Calu3 (cell line): ENCODE data around the gene FRS2. TPM values are rescaled to one million over a fixed set of nuclear protein-coding genes. Genes with fewer than 3 reads are reported as not detected.

Experiments
- BruUV-seq: library from RNA; stranded (reverse); fragments of 400-500 nt; replicated peaks from 2 replicates; lab custom pipeline; 2021; lab: Mats Ljungman, UMichigan
- CTCF ChIA-PET: fragments of 300-600 bp; sonication (Branson Sonifier 250); formaldehyde crosslinking; loops from one replicate; lab custom pipeline; 2022; ENCODE audit warnings: antibody characterized with exemption; lab: Charles Lee
- DNase-seq: peaks from one replicate; pipeline ENCODE4 v3.0.0; 2022
- H3K27ac Mint-ChIP-seq: one replicate; pipeline ENCODE4 v1.8.0; 2022; ENCODE audit warnings: mixed read lengths; ENCODE audit not compliant: unreplicated experiment
- H3K27me3 Mint-ChIP-seq: one replicate; pipeline ENCODE4 v1.8.0; 2022; ENCODE audit warnings: mixed read lengths; ENCODE audit not compliant: unreplicated experiment
- H3K36me3 Mint-ChIP-seq: one replicate; pipeline ENCODE4 v1.8.0; 2022; ENCODE audit warnings: mild to moderate bottlenecking, moderate library complexity, mixed read lengths; ENCODE audit not compliant: insufficient read depth, unreplicated experiment
- H3K4me1 Mint-ChIP-seq: one replicate; pipeline ENCODE4 v1.8.0; 2022; ENCODE audit warnings: mild to moderate bottlenecking, low read depth, mixed read lengths; ENCODE audit not compliant: unreplicated experiment
- H3K4me3 Mint-ChIP-seq: one replicate; pipeline ENCODE4 v1.8.0; 2022; ENCODE audit warnings: mild to moderate bottlenecking, low read depth, moderate library complexity, mixed read lengths; ENCODE audit not compliant: unreplicated experiment
- H3K9me3 Mint-ChIP-seq: one replicate; pipeline ENCODE4 v1.8.0; 2022; ENCODE audit warnings: low read depth, mixed read lengths; ENCODE audit not compliant: unreplicated experiment
- intact Hi-C: fragments of 100-400 bp; cut with micrococcal nuclease; formaldehyde crosslinking; loops from one replicate; pipeline ENCODE4 v1.10.0; 2022; ENCODE audit not compliant: unreplicated experiment
- total RNA-seq: library from RNA; stranded (reverse); gene quantifications from 2 replicates; pipeline ENCODE4 v1.2.3, GENCODE V29; 2022
- TF ChIP-seq, protein P1 (sequence below): fragments of 200-600 bp; IDR thresholded peaks from one replicate; pipeline ENCODE4 v1.8.0; 2022; ENCODE audit warnings: antibody characterized with exemption; ENCODE audit not compliant: unreplicated experiment

Gene FRS2
- total RNA-seq, 1 experiment from 2014 or later: 27.5 TPM

DNA sequence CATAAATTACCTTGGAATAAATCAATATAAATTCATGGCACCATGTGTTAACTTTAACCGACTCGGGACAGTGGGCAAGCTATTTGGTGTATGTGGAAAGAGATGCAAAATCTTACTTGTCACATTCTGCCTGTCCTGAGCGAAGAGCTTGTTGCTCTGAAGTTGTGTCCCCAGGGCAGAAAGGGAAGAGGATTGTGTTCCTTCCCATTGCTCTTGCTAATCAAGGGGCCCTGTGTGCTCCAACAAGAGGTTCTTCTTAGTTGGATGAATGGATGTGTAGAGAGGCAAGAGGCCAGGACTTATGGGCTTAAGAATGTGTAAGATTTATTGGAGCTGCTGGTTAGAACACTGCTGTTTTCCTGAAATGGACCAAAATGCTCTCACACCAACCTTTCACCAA, 36.5 kb upstream of the FRS2 start:
- TF ChIP-seq, protein P1, sequence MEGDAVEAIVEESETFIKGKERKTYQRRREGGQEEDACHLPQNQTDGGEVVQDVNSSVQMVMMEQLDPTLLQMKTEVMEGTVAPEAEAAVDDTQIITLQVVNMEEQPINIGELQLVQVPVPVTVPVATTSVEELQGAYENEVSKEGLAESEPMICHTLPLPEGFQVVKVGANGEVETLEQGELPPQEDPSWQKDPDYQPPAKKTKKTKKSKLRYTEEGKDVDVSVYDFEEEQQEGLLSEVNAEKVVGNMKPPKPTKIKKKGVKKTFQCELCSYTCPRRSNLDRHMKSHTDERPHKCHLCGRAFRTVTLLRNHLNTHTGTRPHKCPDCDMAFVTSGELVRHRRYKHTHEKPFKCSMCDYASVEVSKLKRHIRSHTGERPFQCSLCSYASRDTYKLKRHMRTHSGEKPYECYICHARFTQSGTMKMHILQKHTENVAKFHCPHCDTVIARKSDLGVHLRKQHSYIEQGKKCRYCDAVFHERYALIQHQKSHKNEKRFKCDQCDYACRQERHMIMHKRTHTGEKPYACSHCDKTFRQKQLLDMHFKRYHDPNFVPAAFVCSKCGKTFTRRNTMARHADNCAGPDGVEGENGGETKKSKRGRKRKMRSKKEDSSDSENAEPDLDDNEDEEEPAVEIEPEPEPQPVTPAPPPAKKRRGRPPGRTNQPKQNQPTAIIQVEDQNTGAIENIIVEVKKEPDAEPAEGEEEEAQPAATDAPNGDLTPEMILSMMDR: no peak
- BruUV-seq: no TSS peak
- Mint-ChIP-seq H3K27ac (no peak overlapping the region), H3K27me3 (no peaks in the 10 kb centered on the region), H3K4me1 (no peaks in the 10 kb centered on the region), H3K9me3 (no peaks in the 10 kb centered on the region), H3K36me3 (no peaks in the 10 kb centered on the region), H3K4me3 (no peak overlapping the region)
- intact Hi-C loops: no loop called here
- CTCF ChIA-PET: no interaction called here
- no peak for DNase-seq

DNA sequence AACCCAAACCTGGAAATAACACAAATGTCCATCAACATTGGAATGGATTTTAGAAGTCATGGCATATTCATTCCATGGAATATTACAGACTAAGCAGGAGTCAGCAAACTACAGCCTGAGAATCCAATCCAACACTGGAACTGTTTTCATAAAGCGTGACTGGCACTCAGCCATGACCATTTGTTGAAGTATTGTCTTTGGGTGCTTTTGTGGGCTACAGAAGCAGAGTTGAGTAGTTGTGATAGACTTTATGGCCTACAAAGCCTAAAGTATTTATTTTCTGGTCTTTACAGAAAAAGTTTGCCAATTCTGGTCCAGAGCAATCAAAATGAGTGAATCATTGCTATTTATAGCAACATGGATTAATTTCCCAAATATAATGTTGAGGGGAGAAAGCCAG, 34.5 kb upstream of the FRS2 start:
- CTCF ChIA-PET: no interaction called here
- DNase-seq: no peak
- H3K36me3 Mint-ChIP-seq: no peaks in the 10 kb centered on the region
- no peaks in the 10 kb centered on the region for H3K9me3 Mint-ChIP-seq
- BruUV-seq: no TSS peak
- no peaks in the 10 kb centered on the region for H3K27me3 Mint-ChIP-seq
- intact Hi-C loops: no loop called here
- no peak overlapping the region for H3K27ac Mint-ChIP-seq
- H3K4me1 Mint-ChIP-seq: peaks cover 10% of the 10 kb centered on the region
- TF ChIP-seq, protein P1: no peak
- H3K4me3 Mint-ChIP-seq: no peak overlapping the region

DNA sequence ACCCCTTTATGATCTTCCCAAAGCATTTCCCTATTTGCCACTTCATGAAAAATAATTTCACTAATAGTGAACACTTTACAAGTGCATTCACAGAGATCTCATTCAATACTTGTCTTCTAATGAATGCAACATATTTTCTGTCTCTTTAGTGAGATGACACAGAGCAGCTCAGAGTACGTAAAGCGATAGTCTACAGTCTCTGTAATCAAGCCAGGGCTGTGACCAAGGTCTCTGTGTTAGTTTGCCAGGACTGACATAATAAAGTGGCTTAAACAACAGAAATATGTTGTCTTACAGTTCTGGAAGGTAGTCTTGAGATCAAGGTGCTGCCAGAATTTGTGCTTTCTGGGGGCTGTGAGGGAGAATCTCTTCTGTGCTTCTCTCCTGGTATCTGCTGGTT, 33.1 kb upstream of the FRS2 start:
- Mint-ChIP-seq H3K9me3 (no peaks in the 10 kb centered on the region), H3K4me1 (peaks cover 17% of the 10 kb centered on the region), H3K27ac (no peak overlapping the region), H3K4me3 (no peak overlapping the region), H3K27me3 (no peaks in the 10 kb centered on the region), H3K36me3 (no peaks in the 10 kb centered on the region)
- CTCF ChIA-PET: no interaction called here
- TF ChIP-seq, protein P1: no peak
- BruUV-seq: no TSS peak
- DNase-seq: no peak
- intact Hi-C loops: no loop called here

DNA sequence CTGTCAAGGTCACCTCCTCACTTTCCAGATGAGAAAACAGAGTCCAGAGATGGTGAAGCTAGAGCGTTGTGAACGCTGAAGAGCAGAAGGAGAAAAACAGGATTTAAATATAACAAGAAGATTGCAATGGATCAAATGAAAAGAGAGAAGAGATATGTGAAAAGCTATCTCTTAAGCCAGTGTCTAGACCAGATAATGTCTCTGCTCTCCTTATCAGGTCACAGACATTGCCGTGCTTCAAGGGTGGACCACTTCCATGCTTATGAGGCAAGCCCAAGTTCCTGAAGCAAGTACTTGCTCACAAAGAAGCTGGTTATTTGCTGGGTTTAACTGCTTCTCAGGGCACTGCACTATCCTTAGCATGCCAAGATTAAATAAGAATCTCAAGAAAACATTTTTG, 31.6 kb upstream of the FRS2 start:
- CTCF ChIA-PET: no interaction called here
- H3K36me3 Mint-ChIP-seq: no peaks in the 10 kb centered on the region

More for the DNA sequence above, 31.6 kb upstream of the FRS2 start:
- intact Hi-C loops: no loop called here
- H3K4me3 Mint-ChIP-seq: no peak overlapping the region
- peaks cover 17% of the 10 kb centered on the region for H3K4me1 Mint-ChIP-seq
- DNase-seq: no peak
- no peaks in the 10 kb centered on the region for H3K9me3 Mint-ChIP-seq
- H3K27ac Mint-ChIP-seq: no peak overlapping the region
- BruUV-seq: no TSS peak
- no peaks in the 10 kb centered on the region for H3K27me3 Mint-ChIP-seq
- TF ChIP-seq, protein P1: no peak
